Stimulated activated CD8-positive, alpha-beta memory T cell treated with anti-CD3 and anti-CD28 coated beads, Interleukin-7, amount 100 ng/mL, for 24 hours (primary cell): ENCODE measurements around the gene METRNL.

Source experiments
- DNase-seq: peaks from one replicate; pipeline ENCODE4 v3.0.0-alpha.2; 2020; ENCODE audit warnings: low read depth

Gene METRNL

GRCh38 chr17:83067718-83068261 lies 11.6 kb upstream of the METRNL start:
- DNase-seq, result no peak

- no peak for DNase-seq
Observed at GRCh38 chr17:83068641-83069570, 10.5 kb upstream of the METRNL start.

- DNase-seq, result no peak
Observed at GRCh38 chr17:83069571-83069906, 9.9 kb upstream of the METRNL start.

GRCh38 chr17:83069931-83070742 lies 9.3 kb upstream of the METRNL start:
- DNase-seq, result no peak

GRCh38 chr17:83070800-83071341 lies 8.5 kb upstream of the METRNL start:
- no peak for DNase-seq

- no peak for DNase-seq
Observed at GRCh38 chr17:83071365-83071764, 8.0 kb upstream of the METRNL start.

GRCh38 chr17:83071966-83072562 lies 7.3 kb upstream of the METRNL start:
- DNase-seq, result no peak

GRCh38 chr17:83072600-83073358 lies 6.6 kb upstream of the METRNL start:
- no peak for DNase-seq

GRCh38 chr17:83073389-83074063 lies 5.9 kb upstream of the METRNL start:
- DNase-seq, result no peak

GRCh38 chr17:83074486-83075223 lies 4.8 kb upstream of the METRNL start:
- no peak for DNase-seq

- DNase-seq, result no peak
Observed at GRCh38 chr17:83075270-83075880, 4.0 kb upstream of the METRNL start.

- no peak for DNase-seq
Observed at GRCh38 chr17:83076938-83077337, 2.5 kb upstream of the METRNL start.

GRCh38 chr17:83077411-83077810 lies 2.0 kb upstream of the METRNL start:
- no peak for DNase-seq

GRCh38 chr17:83077939-83078338 lies 1.5 kb upstream of the METRNL start:
- no peak for DNase-seq

- no peak for DNase-seq
Observed at GRCh38 chr17:83078378-83079351, 744 bp upstream of the METRNL start.

- no peak for DNase-seq
Observed at GRCh38 chr17:83079766-83080578, 563 bp downstream of the METRNL start.

- DNase-seq, result no peak
Observed at GRCh38 chr17:83080579-83080857, 1.1 kb downstream of the METRNL start.
